ENCODE measurements around the gene IFI30. TPM values are rescaled to one million over a fixed set of nuclear protein-coding genes. Genes with fewer than 3 reads are reported as not detected.

Gene IFI30
- total RNA-seq, 4 donors from 2014 or later, result 11.3 to 90.5 (median 25.7) TPM

DNA sequence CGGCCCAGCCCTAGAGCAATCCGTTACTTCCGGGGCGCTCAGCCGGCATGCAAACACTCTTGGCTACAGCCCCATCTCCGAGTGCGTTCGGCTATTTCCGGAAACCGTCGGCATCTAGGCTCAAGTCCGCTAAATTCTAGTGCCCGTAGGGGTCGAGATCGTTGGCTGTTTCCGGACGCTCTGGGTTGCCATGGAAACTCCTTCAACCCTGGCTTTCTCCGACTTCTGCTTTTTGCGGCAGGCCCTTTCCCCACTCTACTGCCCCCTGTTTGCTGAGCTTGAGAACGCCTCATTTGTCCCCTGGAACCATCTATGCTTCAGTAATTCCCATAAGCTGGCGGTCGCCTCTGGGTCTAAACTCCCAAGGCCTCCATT lies 21.2 kb upstream of the IFI30 start:
- Histone ChIP-seq H3K27ac (peak overlapping the region; percentile 89 to 99 (median 96)), H3K36me3 (peaks cover 0 to 20% (median 0%) of the 10 kb centered on the region in 3 donors), H3K4me3 (peak overlapping the region; percentile 66 to 98 (median 84)), H3K4me1 (peaks cover 40 to 64% (median 45%) of the 10 kb centered on the region in 3 donors), H3K9me3 (no peaks in the 10 kb centered on the region), H3K27me3 (no peaks in the 10 kb centered on the region)
- peak; percentile 88 for DNase-seq
- intact Hi-C loops (cut with DNase I), result no loop called here
- WGBS, 2 donors, result 0 to 1% methylated on average over 13 to 22 of the region's 22 CpGs
- no peak for TF ChIP-seq POLR2A (IDR thresholded peaks at IDR 0.05)
- TF ChIP-seq, protein P1, sequence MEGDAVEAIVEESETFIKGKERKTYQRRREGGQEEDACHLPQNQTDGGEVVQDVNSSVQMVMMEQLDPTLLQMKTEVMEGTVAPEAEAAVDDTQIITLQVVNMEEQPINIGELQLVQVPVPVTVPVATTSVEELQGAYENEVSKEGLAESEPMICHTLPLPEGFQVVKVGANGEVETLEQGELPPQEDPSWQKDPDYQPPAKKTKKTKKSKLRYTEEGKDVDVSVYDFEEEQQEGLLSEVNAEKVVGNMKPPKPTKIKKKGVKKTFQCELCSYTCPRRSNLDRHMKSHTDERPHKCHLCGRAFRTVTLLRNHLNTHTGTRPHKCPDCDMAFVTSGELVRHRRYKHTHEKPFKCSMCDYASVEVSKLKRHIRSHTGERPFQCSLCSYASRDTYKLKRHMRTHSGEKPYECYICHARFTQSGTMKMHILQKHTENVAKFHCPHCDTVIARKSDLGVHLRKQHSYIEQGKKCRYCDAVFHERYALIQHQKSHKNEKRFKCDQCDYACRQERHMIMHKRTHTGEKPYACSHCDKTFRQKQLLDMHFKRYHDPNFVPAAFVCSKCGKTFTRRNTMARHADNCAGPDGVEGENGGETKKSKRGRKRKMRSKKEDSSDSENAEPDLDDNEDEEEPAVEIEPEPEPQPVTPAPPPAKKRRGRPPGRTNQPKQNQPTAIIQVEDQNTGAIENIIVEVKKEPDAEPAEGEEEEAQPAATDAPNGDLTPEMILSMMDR (IDR thresholded peaks at IDR 0.05), result peak; percentile 50 to 81 (median 68)

DNA sequence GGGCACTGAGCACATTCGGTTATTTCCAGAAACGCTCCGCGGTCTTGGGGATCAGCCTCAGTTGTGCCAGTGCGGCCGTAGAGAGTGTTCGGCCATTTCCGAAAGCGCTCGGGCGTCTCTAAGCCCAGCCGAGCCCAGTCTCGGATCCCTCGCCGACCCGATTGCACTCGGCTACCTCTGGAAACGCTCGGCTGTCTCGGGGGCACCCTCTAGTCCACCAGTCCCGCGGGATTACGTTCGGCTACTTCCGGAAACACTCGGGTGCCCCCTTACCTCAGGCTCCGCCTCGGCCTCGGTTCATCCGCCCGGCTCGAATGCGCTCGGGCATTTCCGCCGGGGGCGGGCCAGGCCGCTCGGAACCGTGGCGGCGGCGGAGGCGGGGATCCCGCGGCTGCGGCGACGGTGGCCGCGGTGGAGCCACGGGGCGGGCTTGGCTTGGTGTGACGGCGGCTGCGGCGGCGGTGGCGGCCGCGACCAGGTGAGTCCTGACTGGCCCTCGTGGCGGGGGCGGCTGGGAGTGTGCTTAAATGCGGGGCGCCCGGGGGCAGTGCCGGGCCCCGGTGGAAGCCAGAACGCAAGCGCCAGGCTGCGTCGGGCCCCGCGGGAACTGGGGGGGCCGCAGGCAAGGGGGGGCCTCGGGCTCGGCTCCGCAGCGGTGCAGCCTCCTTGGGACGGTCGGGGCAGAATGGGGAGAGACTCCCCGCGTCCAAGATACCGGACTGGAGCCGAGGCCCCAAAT lies 20.6 kb upstream of the IFI30 start, which contains the start of gene PIK3R2:
Gene PIK3R2 (plus strand): TSS at position 347 of the 739 bp plus-strand sequence. CDS start 2,717 bp downstream, outside the sequence.
- Histone ChIP-seq H3K4me1 (peaks cover 44 to 69% (median 49%) of the 10 kb centered on the region in 3 donors), H3K27me3 (no peaks in the 10 kb centered on the region), H3K27ac (peak within 1 kb of the TSS; percentile 89 to 99 (median 96)), H3K4me3 (peak within 1 kb of the TSS; percentile 66 to 98 (median 84)), H3K36me3 (peaks cover 0 to 16% (median 0%) of the 10 kb centered on the region in 3 donors), H3K9me3 (no peaks in the 10 kb centered on the region)
- intact Hi-C loops (cut with DNase I), result no loop called here
- WGBS, 2 donors, result 0 to 1% methylated on average over 1 to 19 of the region's 86 CpGs
- DNase-seq, result peak; percentile 90
- peak in 3 of 4 donors; percentile 69 to 84 (median 83) for TF ChIP-seq POLR2A (IDR thresholded peaks at IDR 0.05)
- TF ChIP-seq, protein P1 (IDR thresholded peaks at IDR 0.05), result peak in 1 of 6 experiments; percentile 14

DNA sequence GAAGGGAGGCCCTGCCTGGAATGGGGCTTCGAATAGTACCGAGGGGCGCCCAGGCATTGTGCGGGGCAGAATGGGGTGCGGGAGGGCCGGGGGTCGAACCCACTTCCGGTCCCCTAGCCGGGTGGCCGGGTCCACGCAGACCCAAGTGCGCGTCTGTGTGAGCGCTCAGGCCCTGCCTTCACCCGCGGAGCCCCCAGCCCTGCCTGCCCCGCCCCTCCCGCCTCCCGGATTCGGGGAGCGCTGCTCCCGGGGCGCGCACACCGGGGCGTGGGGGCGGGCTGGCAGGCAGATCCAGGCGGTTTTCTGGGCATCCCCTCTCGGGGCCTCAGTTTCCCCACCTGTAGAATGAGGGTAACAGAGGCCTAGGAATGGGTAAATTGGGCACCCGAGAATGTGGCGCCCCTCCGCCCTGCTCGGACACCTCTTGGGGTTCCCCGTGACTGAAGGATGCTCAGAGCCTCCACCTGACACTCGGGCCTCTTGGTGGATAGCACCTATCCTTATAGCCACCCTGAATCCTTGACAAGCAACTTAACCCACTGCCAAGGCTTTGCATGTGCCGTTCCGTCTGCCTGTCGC lies 20.0 kb upstream of the IFI30 start:
- DNase-seq, result no peak
- Histone ChIP-seq H3K4me3 (peak overlapping the region; percentile 66 to 98 (median 84)), H3K27me3 (no peaks in the 10 kb centered on the region), H3K27ac (peak overlapping the region; percentile 89 to 99 (median 96)), H3K9me3 (no peaks in the 10 kb centered on the region), H3K4me1 (peaks cover 44 to 76% (median 56%) of the 10 kb centered on the region in 3 donors), H3K36me3 (peaks cover 0 to 16% (median 0%) of the 10 kb centered on the region in 3 donors)
- no peak for TF ChIP-seq POLR2A (IDR thresholded peaks at IDR 0.05)
- TF ChIP-seq, protein P1 (IDR thresholded peaks at IDR 0.05), result no peak
- intact Hi-C loops (cut with DNase I), result no loop called here
- WGBS, 2 donors, result 0 to 20% methylated on average over 3 to 11 of the region's 38 CpGs

DNA sequence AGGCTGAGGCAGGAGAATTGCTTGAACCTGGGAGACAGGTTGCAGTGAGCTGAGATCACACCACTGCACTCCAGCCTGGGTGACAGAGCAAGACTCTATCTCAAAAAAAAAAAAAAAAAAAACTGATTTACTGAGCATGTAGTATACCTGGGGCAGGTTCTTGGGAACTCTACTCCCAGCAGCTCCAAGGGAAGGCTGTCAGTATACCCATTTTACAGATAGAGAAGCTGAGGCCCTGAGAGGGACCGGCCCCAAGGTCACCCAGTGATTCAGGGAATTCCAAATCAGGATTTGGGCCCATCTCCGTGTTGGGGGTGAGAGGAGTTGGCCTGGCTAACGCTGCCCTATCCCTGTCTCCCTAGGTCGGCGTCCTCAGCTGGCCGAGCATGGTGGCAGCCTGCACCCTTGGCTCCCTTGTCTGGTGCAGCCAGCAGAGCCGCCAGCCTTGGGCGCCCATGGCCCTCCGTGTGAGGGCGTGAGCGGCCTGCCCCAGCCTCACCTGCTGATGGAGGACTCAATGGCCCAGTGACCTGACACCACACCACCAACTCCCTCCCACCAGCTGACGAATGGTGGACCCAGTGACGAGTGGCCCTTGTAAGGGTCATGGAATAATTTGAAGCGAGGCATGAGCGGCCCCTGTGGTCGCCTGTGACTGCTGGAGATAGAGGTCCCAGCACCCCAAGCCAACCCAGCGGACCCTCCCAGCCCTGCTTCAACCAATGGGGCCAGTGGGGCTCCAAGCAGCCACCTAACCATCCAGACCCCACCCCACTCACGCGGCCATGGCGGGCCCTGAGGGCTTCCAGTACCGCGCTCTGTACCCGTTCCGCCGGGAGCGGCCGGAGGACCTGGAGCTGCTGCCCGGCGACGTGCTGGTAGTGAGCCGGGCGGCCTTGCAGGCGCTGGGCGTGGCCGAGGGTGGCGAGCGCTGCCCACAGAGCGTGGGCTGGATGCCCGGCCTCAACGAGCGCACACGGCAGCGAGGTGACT lies 18.2 kb upstream of the IFI30 start:
- Histone ChIP-seq H3K4me1 (peaks cover 44 to 88% (median 62%) of the 10 kb centered on the region in 3 donors), H3K27me3 (no peaks in the 10 kb centered on the region), H3K36me3 (peaks cover 0 to 11% (median 0%) of the 10 kb centered on the region in 3 donors), H3K4me3 (peak overlapping the region in 2 of 4 donors; percentile 22 to 41), H3K27ac (peak overlapping the region; percentile 77 to 97 (median 84)), H3K9me3 (no peaks in the 10 kb centered on the region)
- TF ChIP-seq, protein P1 (IDR thresholded peaks at IDR 0.05), result no peak
- no peak for TF ChIP-seq POLR2A (IDR thresholded peaks at IDR 0.05)
- intact Hi-C loops (cut with DNase I), result loop anchor here (5.0 kb wide), 1 partner anchor 43 kb away; no protein-coding TSS in a partner anchor
- no peak for DNase-seq
- WGBS, 2 donors, result 83 to 89% methylated on average over 2 to 6 of the region's 43 CpGs

Measured in esophagus squamous epithelium (tissue), 5 donors.